Keratinocyte (primary cell): ENCODE data around the gene DIPK1A.

Experiments used
- CTCF ChIP-seq, 3 experiments: IDR thresholded peaks in 1 of 3; conservative IDR thresholded peaks in 1 of 3; optimal IDR thresholded peaks in 1 of 3; 2 replicates in 2 of 3; 3 replicates in 1 of 3; pipeline versions ENCODE3 to v1.5.1; 2011; ENCODE audit warnings: low read length in 3 of 3, mild to moderate bottlenecking in 3 of 3, moderate library complexity in 2 of 3, control low read depth in 1 of 3, inconsistent platforms in 1 of 3; ENCODE audit not compliant: insufficient read depth in 2 of 3; ENCODE audit errors: extremely low read depth in 1 of 3
- EZH2 ChIP-seq: IDR thresholded peaks from one replicate; pipeline ENCODE4 v1.6.1; 2012; ENCODE audit warnings: inconsistent platforms, mild to moderate bottlenecking, low read length, moderate library complexity

- TF ChIP-seq CTCF (optimal IDR thresholded peaks at IDR 0.05 in 1 of 3, IDR thresholded peaks at IDR 0.05 in 1 of 3, conservative IDR thresholded peaks at IDR 0.05 in 1 of 3; ENCODE audit: extremely low read depth in 1 of 3, insufficient read depth in 2 of 3, low read length in 3 of 3) (no peak), EZH2 (no peak)
Observed at GRCh38 chr1:92901126-92901525, 60.1 kb downstream of the DIPK1A start.
